Effector memory CD8-positive, alpha-beta T cell (primary cell): ENCODE measurements around the gene ZNF70.

Experiments used
- ATAC-seq: fragments of 150-1000 bp; cut with Tn5 transposase; replicated peaks from 2 replicates; pipeline ENCODE4 v1.10.0; 2021; ENCODE audit warnings: mild to moderate bottlenecking, moderate library complexity
- DNase-seq, 3 experiments: peaks; one replicate each; pipeline ENCODE4 v3.0.0; 2021
- H3K27ac Mint-ChIP-seq, 2 donors: one replicate each; pipeline ENCODE4 v1.8.0; 2022; ENCODE audit warnings: mild to moderate bottlenecking in 2 of 2, mixed read lengths in 2 of 2, moderate library complexity in 2 of 2
- H3K27me3 Mint-ChIP-seq, 2 donors: one replicate each; pipeline ENCODE4 v1.8.0; 2022; ENCODE audit warnings: mixed read lengths in 2 of 2
- H3K36me3 Mint-ChIP-seq: one replicate; pipeline ENCODE4 v1.8.0; 2022; ENCODE audit warnings: mild to moderate bottlenecking, moderate library complexity, mixed read lengths; ENCODE audit not compliant: insufficient read depth
- H3K4me1 Mint-ChIP-seq, 2 donors: one replicate each; pipeline ENCODE4 v1.8.0; 2022; ENCODE audit warnings: low read depth in 2 of 2, mixed read lengths in 2 of 2
- H3K4me3 Mint-ChIP-seq, 2 donors: one replicate each; pipeline ENCODE4 v1.8.0; 2022; ENCODE audit warnings: mild to moderate bottlenecking in 2 of 2, mixed read lengths in 2 of 2, moderate library complexity in 2 of 2
- H3K9me3 Mint-ChIP-seq, 2 donors: one replicate each; pipeline ENCODE4 v1.8.0; 2022; ENCODE audit warnings: mixed read lengths in 2 of 2

The ZNF70 gene

DNA sequence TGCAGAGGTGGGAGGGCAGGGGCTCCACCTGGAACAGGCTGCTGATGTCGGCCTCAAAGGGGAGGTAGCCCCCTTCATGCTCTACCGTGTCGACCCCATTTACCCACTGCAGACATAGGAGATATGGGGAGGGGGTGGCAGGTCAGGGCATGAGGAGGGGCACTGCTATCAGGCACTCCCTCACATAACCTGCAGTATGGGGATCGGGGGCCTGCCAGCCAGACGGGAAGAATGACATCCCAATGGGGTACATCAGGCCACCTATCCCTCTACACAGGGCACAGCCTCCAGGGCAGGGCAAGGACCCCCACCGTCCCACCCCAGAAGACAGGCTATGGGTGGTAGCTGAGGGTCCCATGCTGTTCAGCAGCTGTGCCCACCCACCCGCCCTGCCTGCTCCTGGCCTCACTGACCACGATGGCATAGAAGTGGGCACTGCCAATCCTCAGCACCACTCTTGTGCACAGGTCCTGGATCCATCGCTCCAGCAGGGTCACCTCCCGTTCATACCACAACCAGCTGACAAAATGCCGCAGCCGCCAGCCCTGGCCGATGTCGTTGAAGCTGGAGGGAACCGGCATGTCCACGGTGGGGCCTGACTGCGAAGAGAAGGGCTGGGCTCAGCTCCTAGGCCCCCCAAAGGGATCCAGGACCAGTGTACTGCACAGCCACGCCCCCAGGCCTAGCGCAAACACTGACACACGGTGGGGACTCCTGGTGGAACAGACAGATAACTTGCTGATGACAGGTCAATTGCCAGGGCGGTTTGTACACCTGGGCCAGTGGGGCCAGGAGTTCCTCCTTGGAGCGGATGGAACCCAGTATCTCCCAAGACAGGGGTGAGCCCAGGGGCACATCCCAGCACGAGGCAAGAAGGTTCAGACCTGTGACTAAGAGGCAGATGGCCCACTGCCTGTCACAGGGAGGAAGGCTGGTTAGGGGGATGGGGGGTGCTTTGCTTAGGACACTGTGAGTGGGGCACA is 36.0 kb downstream of the ZNF70 start:
- H3K27me3 Mint-ChIP-seq: no peaks in the 10 kb centered on the region
- DNase-seq (no peak), ATAC-seq (no peak)
- H3K36me3 Mint-ChIP-seq: peaks cover 24% of the 10 kb centered on the region
- H3K27ac Mint-ChIP-seq: peak overlapping the region; percentile 84 to 91
- H3K9me3 Mint-ChIP-seq: no peaks in the 10 kb centered on the region
- H3K4me3 Mint-ChIP-seq: peak overlapping the region; percentile 80 to 81
- peaks cover 20 to 28% of the 10 kb centered on the region in 2 donors for H3K4me1 Mint-ChIP-seq

DNA sequence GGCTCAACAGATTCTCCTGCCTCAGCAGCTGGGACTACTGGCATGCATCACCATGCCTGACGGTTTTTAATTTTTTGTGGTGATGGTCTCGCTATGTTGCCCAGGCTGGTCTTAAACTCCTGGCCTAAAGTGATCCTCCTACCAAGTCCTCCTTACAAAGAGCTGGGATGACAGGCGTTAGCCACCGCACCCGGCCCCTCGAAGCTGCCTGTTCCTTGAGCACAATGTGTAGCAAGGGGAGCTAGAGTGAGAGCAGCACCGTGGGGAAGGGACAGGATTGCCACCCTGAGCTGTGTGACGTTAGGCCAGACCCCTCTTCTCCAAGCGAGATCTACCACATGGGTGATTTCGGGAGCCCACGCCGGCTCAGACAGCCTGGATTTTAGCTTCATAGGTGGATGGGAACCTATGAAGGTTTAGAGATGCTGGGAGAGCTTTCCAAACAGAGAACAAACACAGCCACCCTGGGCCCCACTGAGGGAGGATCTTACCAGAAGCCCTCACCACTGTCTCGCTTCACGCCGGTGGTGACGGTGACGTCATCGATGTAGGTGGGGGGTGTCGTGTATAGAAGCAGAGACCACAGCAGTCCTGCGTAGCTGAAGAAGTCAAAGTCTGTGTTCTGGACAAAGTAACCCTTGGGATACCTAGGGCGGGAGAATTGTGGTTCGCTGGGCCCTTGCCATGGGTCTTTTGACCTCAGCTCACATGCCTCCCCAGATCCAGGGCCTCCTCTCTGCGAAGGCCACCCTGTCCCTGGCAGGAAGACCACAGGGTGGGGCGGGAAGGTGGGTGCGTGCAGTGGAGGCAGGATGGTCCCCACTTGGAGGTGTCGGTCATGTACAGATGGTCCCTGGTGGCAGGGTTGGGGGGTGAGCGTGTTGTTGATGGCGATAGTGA is 37.0 kb downstream of the ZNF70 start:
- no peak for ATAC-seq
- no peak for DNase-seq
- H3K36me3 Mint-ChIP-seq: peaks cover 26% of the 10 kb centered on the region
- no peaks in the 10 kb centered on the region for H3K9me3 Mint-ChIP-seq
- H3K4me1 Mint-ChIP-seq: peaks cover 20 to 32% of the 10 kb centered on the region in 2 donors
- H3K27me3 Mint-ChIP-seq: no peaks in the 10 kb centered on the region
- peak overlapping the region in 1 of 2 donors; percentile 49 for H3K27ac Mint-ChIP-seq
- peak overlapping the region in 1 of 2 donors; percentile 34 for H3K4me3 Mint-ChIP-seq

DNA sequence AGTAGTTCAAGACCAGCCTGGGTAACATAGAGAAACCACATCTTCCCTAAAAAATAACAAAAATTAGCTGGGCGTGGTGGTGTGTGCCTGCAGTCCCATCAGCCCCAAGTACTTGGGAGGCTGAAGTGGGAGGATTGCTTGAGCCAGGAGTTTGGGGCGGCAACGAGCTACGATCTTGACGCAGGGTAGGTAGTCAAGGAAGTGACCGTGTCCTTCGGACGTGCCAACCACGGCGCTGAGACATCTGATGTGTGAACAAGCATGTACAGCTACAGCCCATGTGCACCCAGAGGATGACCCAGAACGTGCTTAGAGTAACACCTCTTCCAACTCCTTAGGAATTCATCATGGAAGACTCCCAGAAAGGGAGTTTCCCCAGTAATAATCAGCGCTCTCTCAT is 38.7 kb downstream of the ZNF70 start:
- DNase-seq: no peak
- no peak for ATAC-seq
- peaks cover 43% of the 10 kb centered on the region for H3K36me3 Mint-ChIP-seq
- no peak overlapping the region for H3K4me3 Mint-ChIP-seq
- no peaks in the 10 kb centered on the region for H3K27me3 Mint-ChIP-seq
- no peaks in the 10 kb centered on the region for H3K9me3 Mint-ChIP-seq
- peaks cover 22 to 29% of the 10 kb centered on the region in 2 donors for H3K4me1 Mint-ChIP-seq
- no peak overlapping the region for H3K27ac Mint-ChIP-seq

DNA sequence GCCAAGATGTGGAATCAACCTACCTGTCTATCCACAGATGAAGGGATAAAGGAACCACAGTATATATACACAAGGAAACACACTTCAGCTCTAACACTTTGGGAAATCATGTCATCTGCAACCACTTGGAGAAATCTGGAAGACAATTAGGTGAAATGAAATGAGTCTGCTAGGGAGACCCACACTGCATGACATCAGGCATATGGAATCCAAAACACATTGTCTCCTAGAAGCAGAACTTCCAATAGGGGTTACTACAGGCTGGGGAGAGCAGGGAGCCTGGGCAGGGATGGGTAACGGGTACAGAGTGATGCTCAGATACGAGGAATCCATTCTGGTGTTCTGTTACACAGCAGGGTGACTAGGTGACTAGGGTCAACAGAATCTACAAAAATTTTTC is 41.8 kb downstream of the ZNF70 start:
- H3K4me1 Mint-ChIP-seq: peaks cover 35 to 36% of the 10 kb centered on the region in 2 donors
- H3K27me3 Mint-ChIP-seq: no peaks in the 10 kb centered on the region
- H3K4me3 Mint-ChIP-seq: no peak overlapping the region
- H3K36me3 Mint-ChIP-seq: peaks cover 62% of the 10 kb centered on the region
- H3K9me3 Mint-ChIP-seq: no peaks in the 10 kb centered on the region
- no peak for DNase-seq
- ATAC-seq: no peak
- H3K27ac Mint-ChIP-seq: peak overlapping the region in 1 of 2 donors; percentile 5

DNA sequence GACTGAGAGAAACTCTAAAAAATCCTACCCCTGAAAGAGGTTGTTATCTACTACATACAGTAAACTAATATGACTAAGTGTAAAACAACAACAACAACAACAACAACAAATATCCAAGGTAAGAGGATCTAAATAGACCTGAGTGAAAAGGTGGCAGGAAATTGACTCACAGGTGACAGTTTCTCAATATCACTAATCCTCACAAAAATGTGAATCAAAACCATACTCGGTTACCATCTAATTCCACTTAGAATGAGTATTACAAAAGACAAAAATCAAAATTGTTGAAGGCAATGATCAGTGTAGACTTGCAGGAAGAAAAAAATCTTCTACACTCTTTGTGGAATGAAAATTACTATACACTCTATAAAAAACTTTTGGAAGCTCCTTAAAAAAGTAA is 42.6 kb downstream of the ZNF70 start:
- peak overlapping the region; percentile 2 to 5 for H3K27ac Mint-ChIP-seq
- H3K9me3 Mint-ChIP-seq: no peaks in the 10 kb centered on the region
- ATAC-seq (no peak), DNase-seq (no peak)
- H3K36me3 Mint-ChIP-seq: peaks cover 61% of the 10 kb centered on the region
- H3K27me3 Mint-ChIP-seq: no peaks in the 10 kb centered on the region
- H3K4me1 Mint-ChIP-seq: peaks cover 38 to 39% of the 10 kb centered on the region in 2 donors
- H3K4me3 Mint-ChIP-seq: no peak overlapping the region

DNA sequence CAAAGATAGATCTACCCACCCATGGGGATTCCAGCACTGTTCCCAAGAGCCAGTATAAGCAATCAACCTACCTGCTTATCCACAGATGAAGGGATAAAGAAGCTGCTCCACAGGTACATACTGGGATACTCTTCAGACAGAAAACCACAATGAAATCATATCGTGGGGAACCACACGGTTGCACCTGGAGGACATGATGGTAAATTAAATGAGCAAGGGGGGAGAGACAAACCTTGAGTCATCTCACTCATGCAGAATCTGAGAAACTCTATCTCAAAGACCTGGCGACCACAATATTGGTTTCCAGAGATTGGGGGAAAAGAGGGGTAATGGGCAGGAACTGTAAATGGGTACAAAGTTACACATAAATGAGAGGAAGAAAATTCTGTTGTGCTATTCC is 45.6 kb downstream of the ZNF70 start:
- peak; percentile 32 for ATAC-seq
- DNase-seq: no peak
- no peaks in the 10 kb centered on the region for H3K9me3 Mint-ChIP-seq
- H3K4me1 Mint-ChIP-seq: peaks cover 46 to 47% of the 10 kb centered on the region in 2 donors
- H3K27me3 Mint-ChIP-seq: no peaks in the 10 kb centered on the region
- H3K36me3 Mint-ChIP-seq: peaks cover 55% of the 10 kb centered on the region
- H3K27ac Mint-ChIP-seq: peak overlapping the region; percentile 46 to 75
- H3K4me3 Mint-ChIP-seq: peak overlapping the region in 1 of 2 donors; percentile 1

DNA sequence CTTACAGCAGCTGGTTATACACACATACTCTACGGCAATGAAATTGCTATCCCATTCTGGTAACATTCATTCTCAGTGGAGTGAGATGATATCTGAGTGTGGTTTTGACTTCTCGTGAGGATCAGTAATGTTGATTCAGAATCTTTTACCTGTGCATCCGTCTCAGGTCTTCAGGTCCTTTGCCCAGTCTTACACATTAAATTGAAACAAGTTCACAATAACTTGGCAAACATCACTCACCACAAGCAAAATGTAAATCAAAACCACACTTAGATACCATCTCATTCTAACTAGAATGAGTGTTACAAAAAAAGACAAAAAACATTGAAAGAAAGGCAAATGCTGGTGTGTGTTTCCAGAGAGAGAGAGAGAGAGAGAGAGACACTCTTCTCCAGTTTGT is 46.1 kb downstream of the ZNF70 start:
- peaks cover 40 to 46% of the 10 kb centered on the region in 2 donors for H3K4me1 Mint-ChIP-seq
- peaks cover 60% of the 10 kb centered on the region for H3K36me3 Mint-ChIP-seq
- H3K9me3 Mint-ChIP-seq: no peaks in the 10 kb centered on the region
- peak overlapping the region; percentile 46 to 75 for H3K27ac Mint-ChIP-seq
- peak overlapping the region in 1 of 2 donors; percentile 1 for H3K4me3 Mint-ChIP-seq
- ATAC-seq: peak; percentile 45
- DNase-seq: no peak
- no peaks in the 10 kb centered on the region for H3K27me3 Mint-ChIP-seq

DNA sequence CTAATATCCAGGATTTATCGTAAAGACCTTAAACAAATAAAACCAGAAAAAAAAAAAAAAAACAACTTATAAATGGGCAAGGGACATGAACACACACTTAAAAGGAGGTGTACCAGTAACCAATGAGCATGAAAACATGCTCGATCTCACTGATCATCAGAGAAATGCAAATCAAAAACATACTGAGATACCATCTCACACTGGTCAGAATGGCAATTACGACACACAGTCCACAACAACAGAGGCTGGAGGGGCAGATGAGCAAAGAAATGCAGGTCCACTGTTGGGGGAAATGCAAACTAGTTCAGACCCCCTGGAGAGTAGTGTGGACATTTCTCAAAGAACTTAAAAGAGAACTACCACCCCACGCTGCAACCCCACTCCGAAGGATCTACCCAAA is 46.9 kb downstream of the ZNF70 start:
- peak overlapping the region in 1 of 2 donors; percentile 46 for H3K27ac Mint-ChIP-seq
- H3K9me3 Mint-ChIP-seq: no peaks in the 10 kb centered on the region
- no peak for DNase-seq
- H3K4me1 Mint-ChIP-seq: peaks cover 37 to 47% of the 10 kb centered on the region in 2 donors
- no peak for ATAC-seq
- H3K36me3 Mint-ChIP-seq: peaks cover 63% of the 10 kb centered on the region
- peak overlapping the region in 1 of 2 donors; percentile 4 for H3K4me3 Mint-ChIP-seq
- no peaks in the 10 kb centered on the region for H3K27me3 Mint-ChIP-seq

DNA sequence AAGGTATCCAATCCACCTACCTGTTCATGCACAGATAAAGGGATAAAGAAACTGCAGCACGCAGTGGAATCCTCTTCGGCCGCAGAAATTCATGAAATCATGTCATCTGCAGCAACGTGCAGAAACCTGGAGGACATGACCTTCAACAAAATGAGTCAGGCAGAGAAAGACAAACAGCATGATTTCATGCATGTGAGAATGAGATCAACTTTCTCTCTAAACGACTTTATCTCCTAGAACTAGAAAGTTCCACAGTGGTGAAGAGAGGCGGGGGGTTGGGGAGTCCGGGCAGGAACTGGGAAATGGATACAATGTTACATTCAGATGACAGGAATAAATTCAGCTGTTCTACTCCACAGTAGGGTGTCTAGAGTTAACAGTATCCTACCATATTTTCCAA is 50.2 kb downstream of the ZNF70 start:
- Mint-ChIP-seq H3K27me3 (no peaks in the 10 kb centered on the region), H3K9me3 (no peaks in the 10 kb centered on the region), H3K4me1 (peaks cover 51 to 56% of the 10 kb centered on the region in 2 donors), H3K4me3 (no peak overlapping the region), H3K27ac (peak overlapping the region in 1 of 2 donors; percentile 100), H3K36me3 (peaks cover 42% of the 10 kb centered on the region)
- no peak for DNase-seq
- ATAC-seq: no peak

DNA sequence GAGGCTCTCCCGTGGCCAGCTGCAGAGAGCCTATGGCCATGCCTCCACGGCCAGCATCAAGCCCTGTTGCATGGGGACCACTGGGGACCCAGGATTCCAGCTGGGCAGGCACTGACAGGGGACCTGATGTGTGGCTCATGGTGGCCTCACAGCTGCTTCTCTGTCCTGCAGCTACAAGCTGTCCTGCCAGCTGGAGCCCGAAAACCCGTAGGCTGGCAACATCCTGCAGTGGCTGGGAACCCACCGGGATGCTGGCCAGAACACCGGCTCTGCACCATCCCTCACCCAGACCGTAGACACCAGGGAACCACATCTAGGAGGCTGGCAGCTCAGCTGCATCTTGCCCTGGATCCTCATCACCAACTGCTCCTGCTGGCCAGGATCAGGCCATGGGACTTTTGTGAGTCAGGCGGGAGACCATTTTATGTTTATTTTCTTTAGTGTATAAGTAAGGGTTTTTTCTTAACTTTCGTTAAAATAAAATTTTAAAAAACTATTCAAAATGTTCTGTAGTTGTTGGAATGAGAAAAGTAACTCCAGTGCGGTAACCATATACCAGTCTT is 52.2 kb downstream of the ZNF70 start:
- no peak for DNase-seq
- H3K27ac Mint-ChIP-seq: peak overlapping the region; percentile 100
- H3K4me3 Mint-ChIP-seq: peak overlapping the region in 1 of 2 donors; percentile 93
- H3K9me3 Mint-ChIP-seq: no peaks in the 10 kb centered on the region
- H3K4me1 Mint-ChIP-seq: peaks cover 43 to 48% of the 10 kb centered on the region in 2 donors
- H3K36me3 Mint-ChIP-seq: peaks cover 29% of the 10 kb centered on the region
- no peaks in the 10 kb centered on the region for H3K27me3 Mint-ChIP-seq
- no peak for ATAC-seq

DNA sequence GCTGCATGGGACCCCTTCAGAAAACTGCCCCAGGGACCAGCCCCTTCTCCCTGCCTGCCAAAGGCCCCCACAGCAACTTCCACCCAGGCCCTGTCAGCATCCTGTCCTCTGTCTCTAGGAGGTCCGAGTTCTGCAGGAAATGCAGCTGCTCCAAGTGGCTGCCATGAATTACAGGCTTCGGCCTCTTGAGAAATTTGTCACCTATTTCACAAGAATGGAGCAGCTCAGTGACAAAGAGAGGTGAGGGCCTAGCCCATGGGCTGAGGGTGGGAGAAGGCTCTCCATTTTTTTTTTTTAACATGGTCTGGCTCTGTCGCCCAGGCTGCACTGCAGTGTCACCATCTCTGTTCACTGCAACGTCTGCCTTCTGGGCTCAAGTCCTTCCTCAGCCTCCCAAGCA is 52.8 kb downstream of the ZNF70 start:
- ATAC-seq (no peak), DNase-seq (no peak)
- Mint-ChIP-seq H3K4me1 (peaks cover 38 to 46% of the 10 kb centered on the region in 2 donors), H3K36me3 (peaks cover 29% of the 10 kb centered on the region), H3K27me3 (no peaks in the 10 kb centered on the region), H3K4me3 (peak overlapping the region; percentile 93 to 96), H3K9me3 (no peaks in the 10 kb centered on the region), H3K27ac (peak overlapping the region; percentile 100)

DNA sequence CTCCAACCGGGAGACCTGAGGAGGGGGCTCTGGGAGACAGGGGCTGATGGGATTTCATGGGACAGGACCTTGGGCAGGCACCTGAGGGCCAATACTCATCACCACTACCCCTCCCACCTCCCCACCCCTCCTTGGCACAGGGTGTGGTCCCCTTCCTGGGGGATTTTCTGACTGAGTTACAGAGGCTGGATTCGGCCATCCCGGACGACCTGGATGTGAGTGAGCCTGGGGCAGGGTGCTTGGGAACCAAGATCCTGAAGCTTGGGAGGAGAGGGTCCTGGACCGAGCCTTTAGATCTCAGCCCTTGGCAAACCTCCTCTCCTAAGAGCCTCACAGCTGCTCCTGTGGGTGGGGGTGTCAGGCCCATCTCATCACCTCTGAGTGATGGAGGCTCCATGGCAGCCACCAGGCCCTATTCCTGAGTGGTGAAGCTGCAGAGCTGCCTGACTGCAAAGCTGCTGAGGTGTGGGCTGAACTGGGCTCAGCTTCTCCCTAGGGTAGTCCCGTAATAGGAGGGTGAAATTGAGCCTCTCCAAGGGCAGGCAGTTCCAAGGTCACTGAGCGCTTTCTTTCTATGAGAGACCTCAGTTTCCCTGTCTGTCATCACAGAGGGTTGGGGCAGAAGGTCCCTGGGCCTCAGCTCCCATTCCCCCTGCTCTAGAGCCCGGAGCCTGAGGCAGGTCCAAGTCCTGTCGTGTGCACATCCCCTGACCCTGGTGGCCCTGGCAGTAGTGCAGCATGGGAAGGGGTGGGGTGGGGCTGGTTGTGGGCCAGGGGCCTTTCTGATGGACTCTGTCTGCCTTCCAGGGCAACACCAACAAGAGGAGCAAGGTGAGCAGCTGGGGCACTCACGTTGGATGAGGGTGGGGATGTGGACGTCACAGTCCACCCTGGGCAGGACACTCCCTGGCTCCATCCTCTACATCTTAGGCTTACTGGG is 53.6 kb downstream of the ZNF70 start:
- Mint-ChIP-seq H3K4me3 (peak overlapping the region; percentile 93 to 96), H3K27ac (peak overlapping the region; percentile 100), H3K27me3 (no peaks in the 10 kb centered on the region), H3K9me3 (no peaks in the 10 kb centered on the region), H3K36me3 (peaks cover 27% of the 10 kb centered on the region), H3K4me1 (peaks cover 34 to 49% of the 10 kb centered on the region in 2 donors)
- no peak for ATAC-seq
- DNase-seq: no peak
